ENCODE data around the gene SCGB3A2.

- TF ChIP-seq EZH2phosphoT487 (IDR thresholded peaks at IDR 0.05) = no peak
- TF ChIP-seq, protein P1, sequence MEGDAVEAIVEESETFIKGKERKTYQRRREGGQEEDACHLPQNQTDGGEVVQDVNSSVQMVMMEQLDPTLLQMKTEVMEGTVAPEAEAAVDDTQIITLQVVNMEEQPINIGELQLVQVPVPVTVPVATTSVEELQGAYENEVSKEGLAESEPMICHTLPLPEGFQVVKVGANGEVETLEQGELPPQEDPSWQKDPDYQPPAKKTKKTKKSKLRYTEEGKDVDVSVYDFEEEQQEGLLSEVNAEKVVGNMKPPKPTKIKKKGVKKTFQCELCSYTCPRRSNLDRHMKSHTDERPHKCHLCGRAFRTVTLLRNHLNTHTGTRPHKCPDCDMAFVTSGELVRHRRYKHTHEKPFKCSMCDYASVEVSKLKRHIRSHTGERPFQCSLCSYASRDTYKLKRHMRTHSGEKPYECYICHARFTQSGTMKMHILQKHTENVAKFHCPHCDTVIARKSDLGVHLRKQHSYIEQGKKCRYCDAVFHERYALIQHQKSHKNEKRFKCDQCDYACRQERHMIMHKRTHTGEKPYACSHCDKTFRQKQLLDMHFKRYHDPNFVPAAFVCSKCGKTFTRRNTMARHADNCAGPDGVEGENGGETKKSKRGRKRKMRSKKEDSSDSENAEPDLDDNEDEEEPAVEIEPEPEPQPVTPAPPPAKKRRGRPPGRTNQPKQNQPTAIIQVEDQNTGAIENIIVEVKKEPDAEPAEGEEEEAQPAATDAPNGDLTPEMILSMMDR (IDR thresholded peaks at IDR 0.05) = no peak
Measured at GRCh38 chr5:147911427-147911826, 32.9 kb downstream of the SCGB3A2 start.
